Body of pancreas (tissue), 4 donors: ENCODE results near the gene PRM2. TPM values are rescaled to one million over a fixed set of nuclear protein-coding genes. Genes with fewer than 3 reads are reported as not detected.
A peak's percentile ranks its signal among the peaks of the same experiment; 100 is the strongest.

ENCODE experiments used
- ATAC-seq: fragments of 150-250 bp; one replicate; pipeline ENCODE4 v1.9.1; 2016
- DNase-seq, 4 donors: peaks; one replicate each; pipeline ENCODE4 v3.0.0-alpha.2; 2019
- H3K27ac ChIP-seq, 4 donors: fragments of 200-600 bp; sonication (generic); 1 replicate in 3 of 4; 2 replicates in 1 of 4; pipeline versions ENCODE4 v1.5.1 to v1.6.1; 2016 to 2019; ENCODE audit warnings: mild to moderate bottlenecking in 1 of 4, mixed read lengths in 1 of 4, moderate library complexity in 1 of 4
- H3K27me3 ChIP-seq, 2 donors: fragments of 200-600 bp; sonication (generic); one replicate each; pipeline ENCODE4 v1.6.0; 2016; ENCODE audit warnings: mild to moderate bottlenecking in 1 of 2
- H3K36me3 ChIP-seq, 2 donors: fragments of 200-600 bp; sonication (generic); replicated peaks in 1 of 2; 2 replicates each; pipeline ENCODE4 v1.5.1; 2016; ENCODE audit warnings: low read depth in 2 of 2; ENCODE audit not compliant: insufficient read depth in 1 of 2
- H3K4me1 ChIP-seq: fragments of 200-600 bp; sonication (generic); one replicate; pipeline ENCODE4 v1.6.0; 2016
- H3K4me3 ChIP-seq, 2 donors: fragments of 200-600 bp; sonication (generic); 1 replicate in 1 of 2; 2 replicates in 1 of 2; pipeline ENCODE4 v1.5.1; 2016 to 2019
- H3K9me3 ChIP-seq, 3 donors: fragments of 200-600 bp; sonication (generic); 1 replicate in 2 of 3; 2 replicates in 1 of 3; pipeline ENCODE4 v1.5.1; 2016
- POLR2A ChIP-seq, 3 donors: fragments of 450-650 bp; IDR thresholded peaks; one replicate each; pipeline ENCODE4 v1.6.1; 2016; ENCODE audit warnings: antibody characterized with exemption in 3 of 3, mild to moderate bottlenecking in 2 of 3
- WGBS, 2 donors: methylation state at CpG; one replicate each; pipeline ENCODE4 v1.1.5; 2017; 5-methylcytosine and 5-hydroxymethylcytosine counted together
- intact Hi-C: fragments of 100-400 bp; cut with DNase I; formaldehyde crosslinking; loops from one replicate; pipeline ENCODE4 v1.15.1; 2023
- total RNA-seq, 2 donors: library from RNA; depleted of rRNA; stranded (reverse); fragments of >200 nt; gene quantifications; one replicate each; pipeline ENCODE4 v1.1.0, GENCODE V29; 2016
- TF ChIP-seq, protein P1 (sequence below), 7 experiments: fragments of 450-650 bp in 4 of 7; fragments of 200-600 bp in 3 of 7; sonication (generic) in 3 of 7; IDR thresholded peaks; one replicate each; pipeline ENCODE4 v1.5.1; 2016 to 2019; ENCODE audit warnings: antibody characterized with exemption in 7 of 7

Gene PRM2
- total RNA-seq, 2 donors from 2014 or later, result not detected

DNA sequence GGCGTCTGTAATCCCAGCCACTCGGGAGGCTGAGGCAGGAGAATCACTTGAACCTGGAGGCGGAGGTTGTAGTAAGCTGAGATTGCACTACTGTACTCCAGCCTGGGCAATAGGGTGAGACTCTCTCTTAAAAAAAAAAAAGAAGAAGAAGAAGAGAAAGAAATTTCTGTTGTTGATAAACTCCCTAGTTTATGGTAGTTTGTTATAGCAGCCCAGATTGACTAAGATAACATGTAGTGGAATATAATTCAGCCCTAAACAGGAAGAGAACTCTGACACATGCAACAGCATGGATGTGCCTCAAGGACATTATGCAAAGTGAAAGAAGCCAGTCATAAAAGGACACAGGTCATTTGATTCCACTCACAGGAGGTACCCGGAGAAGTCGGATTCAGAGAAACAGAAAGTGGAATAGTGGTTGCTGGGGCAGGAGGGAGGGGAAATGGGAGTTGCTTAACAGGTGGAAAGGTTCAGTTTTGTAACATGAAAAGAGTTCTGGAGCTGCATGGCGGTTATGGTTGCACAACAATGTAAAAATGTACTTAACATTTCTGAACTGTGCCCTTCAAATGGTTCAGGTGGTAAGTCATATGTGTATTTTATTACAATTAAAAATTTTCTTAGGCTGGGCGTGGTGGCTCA lies 30.8 kb upstream of the PRM2 start:
- DNase-seq (no peak), ATAC-seq (no peak)
- intact Hi-C loops, result no loop called here
- H3K27ac ChIP-seq, result no peak overlapping the region
- no peak overlapping the region for H3K4me3 ChIP-seq
- no peaks in the 10 kb centered on the region for H3K36me3 ChIP-seq
- H3K27me3 ChIP-seq, result no peaks in the 10 kb centered on the region
- peaks cover 4% of the 10 kb centered on the region for H3K4me1 ChIP-seq
- WGBS, 2 donors, result 78% methylated on average over 7 of the region's 7 CpGs
- H3K9me3 ChIP-seq, result no peaks in the 10 kb centered on the region
- TF ChIP-seq, protein P1, sequence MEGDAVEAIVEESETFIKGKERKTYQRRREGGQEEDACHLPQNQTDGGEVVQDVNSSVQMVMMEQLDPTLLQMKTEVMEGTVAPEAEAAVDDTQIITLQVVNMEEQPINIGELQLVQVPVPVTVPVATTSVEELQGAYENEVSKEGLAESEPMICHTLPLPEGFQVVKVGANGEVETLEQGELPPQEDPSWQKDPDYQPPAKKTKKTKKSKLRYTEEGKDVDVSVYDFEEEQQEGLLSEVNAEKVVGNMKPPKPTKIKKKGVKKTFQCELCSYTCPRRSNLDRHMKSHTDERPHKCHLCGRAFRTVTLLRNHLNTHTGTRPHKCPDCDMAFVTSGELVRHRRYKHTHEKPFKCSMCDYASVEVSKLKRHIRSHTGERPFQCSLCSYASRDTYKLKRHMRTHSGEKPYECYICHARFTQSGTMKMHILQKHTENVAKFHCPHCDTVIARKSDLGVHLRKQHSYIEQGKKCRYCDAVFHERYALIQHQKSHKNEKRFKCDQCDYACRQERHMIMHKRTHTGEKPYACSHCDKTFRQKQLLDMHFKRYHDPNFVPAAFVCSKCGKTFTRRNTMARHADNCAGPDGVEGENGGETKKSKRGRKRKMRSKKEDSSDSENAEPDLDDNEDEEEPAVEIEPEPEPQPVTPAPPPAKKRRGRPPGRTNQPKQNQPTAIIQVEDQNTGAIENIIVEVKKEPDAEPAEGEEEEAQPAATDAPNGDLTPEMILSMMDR (IDR thresholded peaks at IDR 0.05), result no peak
- TF ChIP-seq POLR2A (IDR thresholded peaks at IDR 0.05), result no peak

DNA sequence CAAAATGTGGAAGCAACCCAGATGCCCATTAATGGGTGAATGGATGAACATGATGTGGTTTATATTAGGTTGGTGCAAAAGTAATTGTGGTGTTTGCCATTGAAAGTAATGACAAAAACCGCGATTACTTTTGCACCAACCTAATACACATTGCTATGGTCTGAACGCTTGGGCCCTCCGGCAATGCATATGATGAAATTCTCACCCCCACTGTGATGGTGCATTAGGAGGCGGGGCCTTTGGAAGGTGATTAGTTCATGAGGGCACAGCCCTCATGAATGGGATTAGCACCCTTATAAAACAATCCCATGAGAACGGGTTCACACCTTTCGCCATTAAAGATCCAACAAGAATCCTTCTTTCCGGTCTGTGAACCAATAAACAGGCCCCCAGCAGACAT lies 30.1 kb upstream of the PRM2 start:
- no peaks in the 10 kb centered on the region for H3K27me3 ChIP-seq
- DNase-seq (no peak), ATAC-seq (no peak)
- H3K4me3 ChIP-seq, result no peak overlapping the region
- no peaks in the 10 kb centered on the region for H3K4me1 ChIP-seq
- H3K27ac ChIP-seq, result no peak overlapping the region
- intact Hi-C loops, result no loop called here
- H3K36me3 ChIP-seq, result no peaks in the 10 kb centered on the region
- no peaks in the 10 kb centered on the region for H3K9me3 ChIP-seq
- WGBS, 2 donors, result 84 to 85% methylated on average over 8 of the region's 8 CpGs
- TF ChIP-seq POLR2A (IDR thresholded peaks at IDR 0.05), result no peak
- TF ChIP-seq, protein P1 (IDR thresholded peaks at IDR 0.05), result no peak

DNA sequence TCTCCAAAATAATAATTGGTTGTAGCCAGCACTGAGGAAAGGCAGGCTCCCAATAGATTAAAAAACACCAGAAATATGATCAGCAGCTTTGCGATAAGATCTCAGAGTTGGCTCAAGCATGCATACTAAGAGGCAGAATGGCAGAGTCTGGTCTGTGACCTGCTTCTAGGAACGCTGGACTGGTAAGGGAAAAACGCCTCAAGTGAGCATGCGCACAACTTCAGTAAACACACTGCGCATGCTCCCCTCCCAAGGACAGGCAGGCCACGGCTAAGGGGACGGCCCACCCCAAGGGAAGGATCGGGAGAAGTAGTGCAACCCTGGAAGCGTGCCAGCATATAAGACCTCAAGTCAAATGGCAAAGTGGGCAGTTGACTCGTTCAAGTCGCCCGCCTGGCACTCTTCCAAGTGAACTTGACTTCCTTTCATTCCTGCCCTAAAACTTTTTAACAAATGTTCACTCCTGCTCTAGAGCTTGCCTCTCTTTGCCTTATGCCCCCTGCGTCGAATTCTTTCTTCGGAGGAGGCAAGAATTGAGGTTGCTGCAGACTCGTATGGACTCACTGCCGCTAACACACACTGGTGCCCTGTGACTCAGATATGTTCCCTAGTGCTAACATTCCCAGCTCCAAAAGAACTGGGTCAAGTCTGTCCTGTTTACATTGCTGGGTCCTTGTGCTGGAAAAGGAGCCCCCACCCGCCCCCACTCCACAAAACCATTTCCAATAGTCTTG lies 27.3 kb upstream of the PRM2 start:
- no peaks in the 10 kb centered on the region for H3K27me3 ChIP-seq
- ATAC-seq, result peak; percentile 40
- H3K9me3 ChIP-seq, result no peaks in the 10 kb centered on the region
- WGBS, 2 donors, result 57 to 60% methylated on average over 18 of the region's 18 CpGs
- no peak overlapping the region for H3K4me3 ChIP-seq
- H3K36me3 ChIP-seq, result no peaks in the 10 kb centered on the region
- H3K27ac ChIP-seq, result no peak overlapping the region
- no peak for TF ChIP-seq POLR2A (IDR thresholded peaks at IDR 0.05)
- TF ChIP-seq, protein P1 (IDR thresholded peaks at IDR 0.05), result no peak
- no peaks in the 10 kb centered on the region for H3K4me1 ChIP-seq
- intact Hi-C loops, result no loop called here
- DNase-seq, result peak; percentile 33 to 62 (median 47)

DNA sequence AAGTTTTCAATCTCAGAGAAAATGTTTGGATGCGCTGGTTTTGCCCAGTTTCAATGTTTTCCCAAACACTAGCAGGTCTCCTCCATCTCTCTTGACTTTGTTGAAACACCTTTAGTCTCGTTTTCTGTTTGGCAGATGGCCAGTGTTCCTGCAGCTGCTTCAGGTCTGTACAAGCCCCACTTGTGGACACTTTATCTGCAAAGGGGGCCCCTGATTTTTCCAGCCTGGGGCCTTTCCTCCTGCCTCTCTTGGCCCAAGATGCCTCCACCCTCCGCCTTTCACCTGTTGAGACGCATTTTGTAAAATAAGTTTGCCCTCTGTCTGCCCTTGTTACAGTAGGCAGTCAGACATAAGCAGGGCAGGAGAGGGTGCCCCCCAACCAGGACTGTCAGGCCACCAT lies 26.7 kb upstream of the PRM2 start:
- H3K4me3 ChIP-seq, result no peak overlapping the region
- 73 to 74% methylated on average over 4 of the region's 4 CpGs for WGBS, 2 donors
- peaks cover 1% of the 10 kb centered on the region for H3K4me1 ChIP-seq
- no peaks in the 10 kb centered on the region for H3K36me3 ChIP-seq
- intact Hi-C loops, result no loop called here
- no peak for TF ChIP-seq POLR2A (IDR thresholded peaks at IDR 0.05)
- TF ChIP-seq, protein P1 (IDR thresholded peaks at IDR 0.05), result no peak
- no peaks in the 10 kb centered on the region for H3K27me3 ChIP-seq
- no peaks in the 10 kb centered on the region for H3K9me3 ChIP-seq
- ATAC-seq, result no peak
- DNase-seq, result peak in 2 of 4 donors; percentile 20 to 35
- H3K27ac ChIP-seq, result no peak overlapping the region
